ENCODE measurements around the gene HSD3B7. TPM values are rescaled to one million over a fixed set of nuclear protein-coding genes. Genes with fewer than 3 reads are reported as not detected.

HSD3B7 gene
- total RNA-seq, 1 experiment from 2014 or later = 5.5 TPM

DNA sequence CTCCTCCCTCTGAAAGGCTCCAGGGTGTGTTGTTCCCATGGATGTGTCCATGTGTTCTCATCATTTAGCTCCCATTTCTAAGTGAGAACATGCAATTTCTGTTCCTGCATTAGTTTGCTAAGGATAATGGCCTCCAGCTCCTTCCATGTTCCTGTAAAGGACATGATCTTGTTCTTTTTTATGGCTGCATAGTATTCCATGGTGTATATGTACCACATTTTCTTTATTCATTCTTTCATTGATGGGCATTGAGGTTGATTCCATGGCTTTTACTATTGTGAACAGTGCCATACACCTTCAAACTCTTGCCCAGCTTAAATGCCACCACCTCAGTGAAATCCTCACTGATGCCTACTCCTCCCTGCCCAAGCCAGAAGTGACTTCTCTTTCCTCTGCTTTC is 40.7 kb upstream of the HSD3B7 start:
- Histone ChIP-seq H3K23me2 (ENCODE audit: insufficient read length, low read depth, low read length, poor library complexity, severe bottlenecking) (peaks cover 3% of the 10 kb centered on the region), H3K23ac (ENCODE audit: insufficient read length, low read depth, low read length) (no peak overlapping the region), H3K56ac (ENCODE audit: insufficient read length, low read depth, low read length) (no peak overlapping the region), H2BK120ac (ENCODE audit: low read depth, low read length, poor library complexity, severe bottlenecking) (no peak overlapping the region), H3K79me2 (ENCODE audit: insufficient read depth, low read length) (no peaks in the 10 kb centered on the region), H3K9me3 (ENCODE audit: control insufficient read depth, low read depth, low read length) (no peaks in the 10 kb centered on the region), H3T11ph (ENCODE audit: low read length) (no peak overlapping the region), H4K5ac (ENCODE audit: insufficient read length, low read depth, low read length) (no peak overlapping the region), H4K91ac (ENCODE audit: insufficient read length, low read depth, low read length) (no peak overlapping the region), H2BK15ac (ENCODE audit: low read depth, low read length) (no peak overlapping the region), H3K27me3 (ENCODE audit: insufficient read depth, low read length) (no peaks in the 10 kb centered on the region), H3K4ac (ENCODE audit: low read depth, low read length) (no peak overlapping the region), H3K9ac (ENCODE audit: extremely low read depth, insufficient read length, low read length) (no peak overlapping the region), H3K27ac (ENCODE audit: insufficient read length, low read depth, low read length) (no peak overlapping the region), H3K79me1 (ENCODE audit: insufficient read depth, low read depth, low read length, poor library complexity, severe bottlenecking) (no peaks in the 10 kb centered on the region), H2BK12ac (ENCODE audit: insufficient read length, low read depth, low read length) (no peak overlapping the region), H3K4me1 (ENCODE audit: insufficient read depth, low read length) (peaks cover 2% of the 10 kb centered on the region; the same call in 1 of the 2 replicates), H4K20me1 (ENCODE audit: control insufficient read depth, insufficient read depth, insufficient read length) (no peaks in the 10 kb centered on the region), H4K8ac (replicated peaks; ENCODE audit: insufficient read length, low read depth, low read length) (no peak overlapping the region), H3K14ac (ENCODE audit: insufficient read depth, low read length) (no peak overlapping the region), H3K4me2 (ENCODE audit: insufficient read depth, insufficient read length, low read length) (no peak overlapping the region), H2AK5ac (ENCODE audit: insufficient read length, low read length) (no peak overlapping the region), H3K18ac (ENCODE audit: insufficient read length, low read depth, low read length) (no peak overlapping the region), H2AFZ (ENCODE audit: low read length) (no peak overlapping the region), H2BK20ac (ENCODE audit: low read depth, low read length, poor library complexity, severe bottlenecking) (no peak overlapping the region), H2BK5ac (ENCODE audit: insufficient read length, low read length) (no peak overlapping the region)
- Mint-ChIP-seq H3K27me3 (ENCODE audit: low read depth) (no peaks in the 10 kb centered on the region), H3K4me1 (peaks cover 20 to 27% of the 10 kb centered on the region in 2 experiments), H3K36me3 (ENCODE audit: insufficient read depth in 1 of 3, low read depth in 3 of 3) (peaks cover 26 to 57% (median 43%) of the 10 kb centered on the region in 3 experiments; a peak in 6 of 7 replicates), H3K9me3 (no peaks in the 10 kb centered on the region; a peak in 1 of 5 replicates), H3K4me3 (no peak overlapping the region), H3K27ac (no peak overlapping the region)
- no peak for DNase-seq
- TF ChIP-seq, protein P1, sequence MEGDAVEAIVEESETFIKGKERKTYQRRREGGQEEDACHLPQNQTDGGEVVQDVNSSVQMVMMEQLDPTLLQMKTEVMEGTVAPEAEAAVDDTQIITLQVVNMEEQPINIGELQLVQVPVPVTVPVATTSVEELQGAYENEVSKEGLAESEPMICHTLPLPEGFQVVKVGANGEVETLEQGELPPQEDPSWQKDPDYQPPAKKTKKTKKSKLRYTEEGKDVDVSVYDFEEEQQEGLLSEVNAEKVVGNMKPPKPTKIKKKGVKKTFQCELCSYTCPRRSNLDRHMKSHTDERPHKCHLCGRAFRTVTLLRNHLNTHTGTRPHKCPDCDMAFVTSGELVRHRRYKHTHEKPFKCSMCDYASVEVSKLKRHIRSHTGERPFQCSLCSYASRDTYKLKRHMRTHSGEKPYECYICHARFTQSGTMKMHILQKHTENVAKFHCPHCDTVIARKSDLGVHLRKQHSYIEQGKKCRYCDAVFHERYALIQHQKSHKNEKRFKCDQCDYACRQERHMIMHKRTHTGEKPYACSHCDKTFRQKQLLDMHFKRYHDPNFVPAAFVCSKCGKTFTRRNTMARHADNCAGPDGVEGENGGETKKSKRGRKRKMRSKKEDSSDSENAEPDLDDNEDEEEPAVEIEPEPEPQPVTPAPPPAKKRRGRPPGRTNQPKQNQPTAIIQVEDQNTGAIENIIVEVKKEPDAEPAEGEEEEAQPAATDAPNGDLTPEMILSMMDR (conservative IDR thresholded peaks at IDR 0.05) = no peak
